Measurements from ENCODE around the gene SRGAP3.

DNA sequence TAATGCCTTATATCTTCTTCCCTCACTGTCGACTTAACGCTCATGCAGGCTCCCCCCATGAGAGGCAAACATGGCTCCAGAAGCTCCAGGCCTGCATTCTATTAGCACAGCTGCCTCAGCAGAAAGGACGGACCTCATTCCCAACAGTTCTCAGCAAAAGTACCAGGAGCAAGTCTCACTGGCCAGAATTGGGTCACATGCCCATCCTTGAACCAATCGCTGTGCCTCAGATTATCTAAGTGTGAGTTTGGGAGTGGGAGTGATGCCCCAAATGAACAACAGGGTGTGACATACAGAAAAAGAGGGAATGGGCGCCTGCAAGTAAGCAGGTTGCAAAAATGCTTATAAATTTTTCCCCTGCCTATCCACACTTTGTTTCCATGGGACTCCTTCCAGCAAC is 281.9 kb downstream of the SRGAP3 start:
- TF ChIP-seq, protein P1, sequence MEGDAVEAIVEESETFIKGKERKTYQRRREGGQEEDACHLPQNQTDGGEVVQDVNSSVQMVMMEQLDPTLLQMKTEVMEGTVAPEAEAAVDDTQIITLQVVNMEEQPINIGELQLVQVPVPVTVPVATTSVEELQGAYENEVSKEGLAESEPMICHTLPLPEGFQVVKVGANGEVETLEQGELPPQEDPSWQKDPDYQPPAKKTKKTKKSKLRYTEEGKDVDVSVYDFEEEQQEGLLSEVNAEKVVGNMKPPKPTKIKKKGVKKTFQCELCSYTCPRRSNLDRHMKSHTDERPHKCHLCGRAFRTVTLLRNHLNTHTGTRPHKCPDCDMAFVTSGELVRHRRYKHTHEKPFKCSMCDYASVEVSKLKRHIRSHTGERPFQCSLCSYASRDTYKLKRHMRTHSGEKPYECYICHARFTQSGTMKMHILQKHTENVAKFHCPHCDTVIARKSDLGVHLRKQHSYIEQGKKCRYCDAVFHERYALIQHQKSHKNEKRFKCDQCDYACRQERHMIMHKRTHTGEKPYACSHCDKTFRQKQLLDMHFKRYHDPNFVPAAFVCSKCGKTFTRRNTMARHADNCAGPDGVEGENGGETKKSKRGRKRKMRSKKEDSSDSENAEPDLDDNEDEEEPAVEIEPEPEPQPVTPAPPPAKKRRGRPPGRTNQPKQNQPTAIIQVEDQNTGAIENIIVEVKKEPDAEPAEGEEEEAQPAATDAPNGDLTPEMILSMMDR (IDR thresholded peaks at IDR 0.05), result no peak
- TF ChIP-seq EZH2 (IDR thresholded peaks at IDR 0.05; ENCODE audit: borderline replicate concordance, insufficient read depth, low read depth, low read length, poor library complexity, severe bottlenecking), result no peak

Measured in B cell (primary cell).